Epithelial cell of proximal tubule (primary cell): Measurements from ENCODE around the gene ARHGEF7. TPM values are rescaled to one million over a fixed set of nuclear protein-coding genes. Genes with fewer than 3 reads are reported as not detected.

Source experiments
- DNase-seq: peaks from one replicate; pipeline ENCODE4 v3.0.0-alpha.2; 2011; ENCODE audit warnings: low read depth
- H3K4me3 ChIP-seq: 2 replicates; pipeline ENCODE4 v1.5.1; 2011; ENCODE audit warnings: low read depth, mild to moderate bottlenecking, low read length
- total RNA-seq: library from RNA; depleted of rRNA; stranded (reverse); fragments of >200 nt; gene quantifications from 2 replicates; pipeline ENCODE4 v1.2.3, GENCODE V29; 2015
- TF ChIP-seq, protein P1 (sequence below): conservative IDR thresholded peaks from 2 replicates; pipeline ENCODE4 v1.5.1; 2012; ENCODE audit warnings: low read depth, mild to moderate bottlenecking, low read length

Gene ARHGEF7
- total RNA-seq, 1 donor from 2014 or later = 21.9 TPM

DNA sequence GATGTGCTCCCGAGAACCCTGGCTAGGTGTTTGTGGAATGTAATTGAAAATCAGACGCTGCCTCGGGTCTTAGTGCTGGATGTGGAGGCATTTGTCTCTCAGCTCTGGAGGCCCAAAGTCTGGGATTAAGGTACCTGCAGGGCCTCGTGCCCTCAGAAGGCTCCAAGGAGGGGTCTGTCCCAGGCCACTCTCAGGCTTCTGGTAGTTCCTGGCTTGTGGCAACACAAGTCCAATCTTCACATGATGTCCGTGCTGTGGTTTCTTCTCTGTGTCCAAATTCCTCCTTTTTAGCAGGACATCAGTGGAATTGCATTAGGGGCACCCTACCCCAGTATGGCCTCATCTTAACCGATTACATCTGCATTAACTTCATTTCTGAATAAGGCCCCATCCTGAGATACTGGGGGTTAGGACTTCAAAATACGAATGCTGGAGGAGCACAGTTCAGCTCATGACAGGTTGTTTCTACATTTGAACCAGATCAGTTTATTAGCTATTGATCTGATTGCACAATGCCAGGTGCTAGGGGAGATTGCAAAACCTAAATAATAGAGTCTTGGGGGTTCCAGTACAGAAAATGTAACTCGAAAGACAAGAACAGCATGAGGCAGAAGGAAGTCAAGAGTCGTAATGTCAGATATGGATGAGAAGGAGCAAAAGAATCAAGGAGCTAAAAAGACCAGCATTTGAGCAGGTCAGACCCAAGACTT, 3.9 kb downstream of the ARHGEF7 start:
- DNase-seq = no peak
- TF ChIP-seq, protein P1, sequence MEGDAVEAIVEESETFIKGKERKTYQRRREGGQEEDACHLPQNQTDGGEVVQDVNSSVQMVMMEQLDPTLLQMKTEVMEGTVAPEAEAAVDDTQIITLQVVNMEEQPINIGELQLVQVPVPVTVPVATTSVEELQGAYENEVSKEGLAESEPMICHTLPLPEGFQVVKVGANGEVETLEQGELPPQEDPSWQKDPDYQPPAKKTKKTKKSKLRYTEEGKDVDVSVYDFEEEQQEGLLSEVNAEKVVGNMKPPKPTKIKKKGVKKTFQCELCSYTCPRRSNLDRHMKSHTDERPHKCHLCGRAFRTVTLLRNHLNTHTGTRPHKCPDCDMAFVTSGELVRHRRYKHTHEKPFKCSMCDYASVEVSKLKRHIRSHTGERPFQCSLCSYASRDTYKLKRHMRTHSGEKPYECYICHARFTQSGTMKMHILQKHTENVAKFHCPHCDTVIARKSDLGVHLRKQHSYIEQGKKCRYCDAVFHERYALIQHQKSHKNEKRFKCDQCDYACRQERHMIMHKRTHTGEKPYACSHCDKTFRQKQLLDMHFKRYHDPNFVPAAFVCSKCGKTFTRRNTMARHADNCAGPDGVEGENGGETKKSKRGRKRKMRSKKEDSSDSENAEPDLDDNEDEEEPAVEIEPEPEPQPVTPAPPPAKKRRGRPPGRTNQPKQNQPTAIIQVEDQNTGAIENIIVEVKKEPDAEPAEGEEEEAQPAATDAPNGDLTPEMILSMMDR = no peak
- no peak overlapping the region for H3K4me3 ChIP-seq

GRCh38 chr13:111119966-111120365, 4.9 kb downstream of the ARHGEF7 start:
- H3K4me3 ChIP-seq = no peak overlapping the region
- TF ChIP-seq, protein P1 = no peak
- DNase-seq = no peak

- H3K4me3 ChIP-seq = no peak overlapping the region
- DNase-seq = no peak
- TF ChIP-seq, protein P1 = no peak
These were observed 5.3 kb downstream of the ARHGEF7 start for GRCh38 chr13:111120422-111120821.

- no peak overlapping the region for H3K4me3 ChIP-seq
- TF ChIP-seq, protein P1 = no peak
- DNase-seq = no peak
These were observed 5.8 kb downstream of the ARHGEF7 start for GRCh38 chr13:111120913-111121312.

DNA sequence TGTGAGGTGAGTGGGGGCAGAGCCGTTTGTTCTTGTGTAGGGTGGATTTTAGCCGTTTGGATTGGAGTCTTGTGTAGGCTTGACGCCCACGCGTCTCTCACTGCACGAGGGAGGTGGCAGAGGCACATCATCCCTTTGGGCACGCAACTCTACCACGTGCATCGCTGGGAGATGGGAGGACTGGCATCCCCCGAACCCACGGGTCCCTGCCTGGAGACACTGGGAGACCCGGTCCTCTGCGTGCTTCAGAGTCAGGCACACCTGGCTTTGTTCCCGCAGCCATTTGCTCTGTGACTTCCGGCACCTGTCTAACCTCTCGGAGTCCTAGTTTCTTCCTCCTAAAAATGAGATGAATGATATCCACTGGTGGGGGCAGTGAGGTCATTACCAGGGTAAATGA, 6.4 kb downstream of the ARHGEF7 start:
- no peak for DNase-seq
- no peak overlapping the region for H3K4me3 ChIP-seq
- TF ChIP-seq, protein P1 = no peak

- no peak overlapping the region for H3K4me3 ChIP-seq
- TF ChIP-seq, protein P1 = no peak
- no peak for DNase-seq
These were observed 6.9 kb downstream of the ARHGEF7 start for GRCh38 chr13:111122056-111122455.

DNA sequence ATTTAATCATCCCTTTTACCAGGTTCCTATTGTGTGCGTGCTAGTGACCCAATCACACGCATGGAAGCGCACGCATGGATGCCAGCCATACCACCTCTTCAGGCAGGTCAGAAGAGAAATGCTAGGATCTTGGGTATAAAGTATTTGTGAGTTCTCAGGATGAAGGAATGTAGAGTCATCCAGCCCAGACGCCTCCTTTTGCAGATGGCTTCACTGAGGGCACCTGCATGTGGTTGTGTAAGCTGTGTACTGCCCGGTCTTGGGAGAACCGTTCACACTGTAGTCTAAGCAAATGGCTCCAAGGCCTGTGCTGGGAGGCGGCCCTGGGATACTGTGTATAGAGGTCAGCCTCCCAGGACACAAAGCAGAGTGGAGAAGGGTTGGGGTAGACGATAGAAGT, 7.5 kb downstream of the ARHGEF7 start:
- DNase-seq = no peak
- TF ChIP-seq, protein P1 = no peak
- H3K4me3 ChIP-seq = no peak overlapping the region
